ENCODE measurements around the gene TRIM74. TPM values are rescaled to one million over a fixed set of nuclear protein-coding genes. Genes with fewer than 3 reads are reported as not detected.

The TRIM74 gene
- total and polyA plus RNA-seq, 9 of the 15 experiments (the other 6 are each of a cell fraction or from before 2014, with no cell fraction given): not detected

DNA sequence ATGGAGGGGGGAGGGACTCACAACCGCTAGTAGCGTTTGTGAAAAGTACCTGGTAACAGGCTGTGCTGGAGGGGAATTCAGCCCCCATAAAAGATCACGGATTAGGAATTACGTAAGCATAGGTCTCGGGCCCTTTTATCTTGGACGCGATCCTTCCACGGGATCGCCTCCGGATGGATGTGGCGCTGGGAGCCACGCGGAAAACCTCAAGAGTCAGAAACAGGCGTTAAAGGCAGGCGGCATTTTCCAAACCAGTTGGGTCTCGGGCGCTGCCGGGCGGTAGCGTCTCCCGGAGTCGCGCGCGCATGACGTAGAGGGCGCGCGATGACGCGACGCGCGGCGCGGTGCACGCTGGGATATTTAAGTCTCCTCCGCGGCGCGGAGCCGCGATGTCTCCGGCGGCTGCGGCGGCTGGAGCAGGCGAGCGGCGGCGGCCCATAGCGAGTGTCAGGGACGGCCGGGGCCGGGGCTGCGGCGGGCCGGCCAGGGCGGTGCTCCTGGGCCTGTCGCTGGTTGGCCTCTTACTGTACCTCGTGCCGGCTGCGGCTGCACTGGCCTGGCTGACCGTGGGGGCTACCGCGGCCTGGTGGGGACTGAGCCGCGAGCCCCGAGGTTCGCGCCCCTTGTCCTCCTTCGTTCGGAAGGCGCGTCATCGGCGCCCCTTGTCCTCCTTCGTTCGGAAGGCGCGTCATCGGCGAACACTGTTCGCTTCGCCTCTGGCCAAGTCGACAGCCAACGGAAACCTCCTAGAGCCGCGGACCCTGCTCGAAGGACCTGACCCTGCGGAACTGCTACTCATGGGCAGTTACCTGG is 44.3 kb downstream of the TRIM74 start, which contains the start of gene POM121 (continued):
- TF ChIP-seq, protein P1, sequence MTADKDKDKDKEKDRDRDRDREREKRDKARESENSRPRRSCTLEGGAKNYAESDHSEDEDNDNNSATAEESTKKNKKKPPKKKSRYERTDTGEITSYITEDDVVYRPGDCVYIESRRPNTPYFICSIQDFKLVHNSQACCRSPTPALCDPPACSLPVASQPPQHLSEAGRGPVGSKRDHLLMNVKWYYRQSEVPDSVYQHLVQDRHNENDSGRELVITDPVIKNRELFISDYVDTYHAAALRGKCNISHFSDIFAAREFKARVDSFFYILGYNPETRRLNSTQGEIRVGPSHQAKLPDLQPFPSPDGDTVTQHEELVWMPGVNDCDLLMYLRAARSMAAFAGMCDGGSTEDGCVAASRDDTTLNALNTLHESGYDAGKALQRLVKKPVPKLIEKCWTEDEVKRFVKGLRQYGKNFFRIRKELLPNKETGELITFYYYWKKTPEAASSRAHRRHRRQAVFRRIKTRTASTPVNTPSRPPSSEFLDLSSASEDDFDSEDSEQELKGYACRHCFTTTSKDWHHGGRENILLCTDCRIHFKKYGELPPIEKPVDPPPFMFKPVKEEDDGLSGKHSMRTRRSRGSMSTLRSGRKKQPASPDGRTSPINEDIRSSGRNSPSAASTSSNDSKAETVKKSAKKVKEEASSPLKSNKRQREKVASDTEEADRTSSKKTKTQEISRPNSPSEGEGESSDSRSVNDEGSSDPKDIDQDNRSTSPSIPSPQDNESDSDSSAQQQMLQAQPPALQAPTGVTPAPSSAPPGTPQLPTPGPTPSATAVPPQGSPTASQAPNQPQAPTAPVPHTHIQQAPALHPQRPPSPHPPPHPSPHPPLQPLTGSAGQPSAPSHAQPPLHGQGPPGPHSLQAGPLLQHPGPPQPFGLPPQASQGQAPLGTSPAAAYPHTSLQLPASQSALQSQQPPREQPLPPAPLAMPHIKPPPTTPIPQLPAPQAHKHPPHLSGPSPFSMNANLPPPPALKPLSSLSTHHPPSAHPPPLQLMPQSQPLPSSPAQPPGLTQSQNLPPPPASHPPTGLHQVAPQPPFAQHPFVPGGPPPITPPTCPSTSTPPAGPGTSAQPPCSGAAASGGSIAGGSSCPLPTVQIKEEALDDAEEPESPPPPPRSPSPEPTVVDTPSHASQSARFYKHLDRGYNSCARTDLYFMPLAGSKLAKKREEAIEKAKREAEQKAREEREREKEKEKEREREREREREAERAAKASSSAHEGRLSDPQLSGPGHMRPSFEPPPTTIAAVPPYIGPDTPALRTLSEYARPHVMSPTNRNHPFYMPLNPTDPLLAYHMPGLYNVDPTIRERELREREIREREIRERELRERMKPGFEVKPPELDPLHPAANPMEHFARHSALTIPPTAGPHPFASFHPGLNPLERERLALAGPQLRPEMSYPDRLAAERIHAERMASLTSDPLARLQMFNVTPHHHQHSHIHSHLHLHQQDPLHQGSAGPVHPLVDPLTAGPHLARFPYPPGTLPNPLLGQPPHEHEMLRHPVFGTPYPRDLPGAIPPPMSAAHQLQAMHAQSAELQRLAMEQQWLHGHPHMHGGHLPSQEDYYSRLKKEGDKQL (CRISPR knock-in tag; IDR thresholded peaks at IDR 0.05; ENCODE audit: borderline replicate concordance): 0 out of 2 replicates have a peak, but pooled peaks have one; percentile 16
- TF ChIP-seq KDM2B (CRISPR knock-in tag; IDR thresholded peaks at IDR 0.05) (peak; percentile 56; the same call in 1 of the 2 replicates), IFI16 (CRISPR knock-in tag; IDR thresholded peaks at IDR 0.05) (no peak), HNRNPLL (IDR thresholded peaks at IDR 0.05; ENCODE audit: low read depth, low read length, poor library complexity, severe bottlenecking) (peak; percentile 91), HMG20A (CRISPR knock-in tag; conservative IDR thresholded peaks at IDR 0.05) (no peak), L3MBTL2 (IDR thresholded peaks at IDR 0.05) (peak; percentile 77), ZBTB8A (IDR thresholded peaks at IDR 0.05; ENCODE audit: partially characterized antibody) (no peak), JUND (IDR thresholded peaks at IDR 0.05; ENCODE audit: borderline replicate concordance, low read depth, low read length) (peak; percentile 70), JUND (tag; IDR thresholded peaks at IDR 0.05; ENCODE audit: borderline replicate concordance, low read depth, low read length) (no peak; the same call in 2 of the 3 replicates), TEAD1 (CRISPR knock-in tag; IDR thresholded peaks at IDR 0.05) (peak in 1 of 2 experiments; percentile 67; a peak in 2 of 4 replicates), TOE1 (IDR thresholded peaks at IDR 0.05; ENCODE audit: borderline replicate concordance) (peak; percentile 45), TOE1 (CRISPR knock-in tag; IDR thresholded peaks at IDR 0.05; ENCODE audit: borderline replicate concordance, low read depth) (no peak)
- TF ChIP-seq, protein P2, sequence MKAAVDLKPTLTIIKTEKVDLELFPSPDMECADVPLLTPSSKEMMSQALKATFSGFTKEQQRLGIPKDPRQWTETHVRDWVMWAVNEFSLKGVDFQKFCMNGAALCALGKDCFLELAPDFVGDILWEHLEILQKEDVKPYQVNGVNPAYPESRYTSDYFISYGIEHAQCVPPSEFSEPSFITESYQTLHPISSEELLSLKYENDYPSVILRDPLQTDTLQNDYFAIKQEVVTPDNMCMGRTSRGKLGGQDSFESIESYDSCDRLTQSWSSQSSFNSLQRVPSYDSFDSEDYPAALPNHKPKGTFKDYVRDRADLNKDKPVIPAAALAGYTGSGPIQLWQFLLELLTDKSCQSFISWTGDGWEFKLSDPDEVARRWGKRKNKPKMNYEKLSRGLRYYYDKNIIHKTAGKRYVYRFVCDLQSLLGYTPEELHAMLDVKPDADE (conservative IDR thresholded peaks at IDR 0.05; ENCODE audit: control insufficient read depth, low read depth, low read length): peak; percentile 92
- TF ChIP-seq, protein P3, sequence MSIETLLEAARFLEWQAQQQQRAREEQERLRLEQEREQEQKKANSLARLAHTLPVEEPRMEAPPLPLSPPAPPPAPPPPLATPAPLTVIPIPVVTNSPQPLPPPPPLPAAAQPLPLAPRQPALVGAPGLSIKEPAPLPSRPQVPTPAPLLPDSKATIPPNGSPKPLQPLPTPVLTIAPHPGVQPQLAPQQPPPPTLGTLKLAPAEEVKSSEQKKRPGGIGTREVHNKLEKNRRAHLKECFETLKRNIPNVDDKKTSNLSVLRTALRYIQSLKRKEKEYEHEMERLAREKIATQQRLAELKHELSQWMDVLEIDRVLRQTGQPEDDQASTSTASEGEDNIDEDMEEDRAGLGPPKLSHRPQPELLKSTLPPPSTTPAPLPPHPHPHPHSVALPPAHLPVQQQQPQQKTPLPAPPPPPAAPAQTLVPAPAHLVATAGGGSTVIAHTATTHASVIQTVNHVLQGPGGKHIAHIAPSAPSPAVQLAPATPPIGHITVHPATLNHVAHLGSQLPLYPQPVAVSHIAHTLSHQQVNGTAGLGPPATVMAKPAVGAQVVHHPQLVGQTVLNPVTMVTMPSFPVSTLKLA (conservative IDR thresholded peaks at IDR 0.05): peak; percentile 86 to 94

Measured in K562 (cell line).